Activated CD4-positive, alpha-beta T cell treated with anti-CD3 and anti-CD28 coated beads for 36 hours (primary cell): Measurements from ENCODE around the gene SMIM3. TPM values are rescaled to one million over a fixed set of nuclear protein-coding genes. Genes with fewer than 3 reads are reported as not detected.

Experiments used
- ATAC-seq: fragments of 200-7000 bp; cut with Tn5 transposase; one replicate; pipeline ENCODE4 v1.10.0; 2021; ENCODE audit warnings: mild to moderate bottlenecking, moderate library complexity
- CTCF ChIA-PET: fragments of 350-600 bp; sonication (Branson Sonifier 250); formaldehyde crosslinking; loops from one replicate; lab custom pipeline; 2021; ENCODE audit warnings: antibody characterized with exemption; lab: Charles Lee
- POLR2A ChIA-PET: fragments of 350-600 bp; sonication (Branson Sonifier 250); formaldehyde crosslinking; loops from one replicate; lab custom pipeline; 2021; ENCODE audit warnings: antibody characterized with exemption, inconsistent platforms; lab: Charles Lee
- DNase-seq: peaks from one replicate; pipeline ENCODE4 v3.0.0-alpha.2; 2020
- H3K27ac Mint-ChIP-seq: one replicate; pipeline ENCODE4 v1.8.0; 2021; ENCODE audit warnings: mixed read lengths
- H3K27me3 Mint-ChIP-seq: one replicate; pipeline ENCODE4 v1.8.0; 2021; ENCODE audit warnings: mixed read lengths
- H3K36me3 Mint-ChIP-seq: one replicate; pipeline ENCODE4 v1.8.0; 2021; ENCODE audit warnings: low read depth, mixed read lengths
- H3K4me1 Mint-ChIP-seq: one replicate; pipeline ENCODE4 v1.8.0; 2021; ENCODE audit warnings: mixed read lengths
- H3K4me3 Mint-ChIP-seq: one replicate; pipeline ENCODE4 v1.8.0; 2021; ENCODE audit warnings: mild to moderate bottlenecking, moderate library complexity, mixed read lengths
- H3K9me3 Mint-ChIP-seq: one replicate; pipeline ENCODE4 v1.8.0; 2021; ENCODE audit warnings: low read depth, mixed read lengths
- intact Hi-C, 2 experiments: fragments of 100-400 bp; cut with DNase I in 1 of 2; cut with micrococcal nuclease in 1 of 2; formaldehyde crosslinking; loops; one replicate each; pipeline versions ENCODE4 v1.14.2 to v1.15.1; 2022 to 2024; cut with DNase I, micrococcal nuclease
- total RNA-seq, 2 experiments: library from RNA; stranded (reverse); gene quantifications; one replicate each; pipeline ENCODE4 v1.2.3, GENCODE V29; 2021

SMIM3 gene
- total RNA-seq, 2 experiments from 2014 or later: 16.8 to 16.9 TPM

GRCh38 chr5:150780816-150781221 lies 2.3 kb downstream of the SMIM3 start:
- ChIA-PET POLR2A (no interaction called here), CTCF (interaction anchor here (0.6 to 7.0 kb wide), 11 partner anchors 10 to 334 kb away, joined by 3 to 44 read pairs (median 4); partner anchors contain the start of genes IRGM and RBM22)
- Mint-ChIP-seq H3K4me3 (peak overlapping the region; percentile 99), H3K9me3 (peaks cover 2% of the 10 kb centered on the region), H3K4me1 (peaks cover 65% of the 10 kb centered on the region), H3K27ac (peak overlapping the region; percentile 90), H3K36me3 (peaks cover 25% of the 10 kb centered on the region), H3K27me3 (no peaks in the 10 kb centered on the region)
- intact Hi-C loops: loop anchor here in 1 of 2 experiments (5.0 to 10.0 kb wide), 3 partner anchors 66 to 334 kb away; partner anchors contain the start of genes IRGM, RPS14 and TNIP1
- DNase-seq (peak; percentile 32), ATAC-seq (no peak)

GRCh38 chr5:150781706-150782614 lies 3.4 kb downstream of the SMIM3 start:
- POLR2A ChIA-PET: interaction anchor here (0.7 kb wide), 1 partner anchor 41 kb away, joined by 4 read pairs; no protein-coding TSS in a partner anchor
- ATAC-seq: no peak
- CTCF ChIA-PET: interaction anchor here (0.6 to 7.0 kb wide), 14 partner anchors 8 to 357 kb away, joined by 3 to 44 read pairs (median 4); partner anchors contain the start of genes DCTN4, IRGM and RBM22
- Mint-ChIP-seq H3K36me3 (peaks cover 34% of the 10 kb centered on the region), H3K4me3 (no peak overlapping the region), H3K4me1 (peaks cover 71% of the 10 kb centered on the region), H3K9me3 (peaks cover 4% of the 10 kb centered on the region), H3K27ac (peak overlapping the region; percentile 90), H3K27me3 (no peaks in the 10 kb centered on the region)
- no peak for DNase-seq
- intact Hi-C loops: loop anchor here (2.0 to 10.0 kb wide), 5 partner anchors 65 to 335 kb away; partner anchors contain the start of genes IRGM (in 2 of the 2), TNIP1 (in 2 of the 2) and RPS14 (in 1 of the 2)

- Mint-ChIP-seq H3K4me1 (peaks cover 75% of the 10 kb centered on the region), H3K9me3 (peaks cover 4% of the 10 kb centered on the region), H3K27me3 (no peaks in the 10 kb centered on the region), H3K27ac (peak overlapping the region; percentile 90), H3K4me3 (peak overlapping the region; percentile 58), H3K36me3 (peaks cover 34% of the 10 kb centered on the region)
- ChIA-PET POLR2A (interaction anchor here (0.7 to 1.7 kb wide), 2 partner anchors 42 to 64 kb away, joined by 4 to 8 read pairs; partner anchors contain the start of gene IRGM), CTCF (interaction anchor here (0.6 to 7.0 kb wide), 13 partner anchors 9 to 357 kb away, joined by 3 to 44 read pairs (median 3); partner anchors contain the start of genes DCTN4, IRGM and RBM22)
- no peak for ATAC-seq
- DNase-seq: no peak
- intact Hi-C loops: loop anchor here (1.0 to 10.0 kb wide), 6 partner anchors 25 to 336 kb away; partner anchors contain the start of genes IRGM (in 2 of the 2), TNIP1 (in 2 of the 2) and RPS14 (in 1 of the 2)
These were observed 4.3 kb downstream of the SMIM3 start for GRCh38 chr5:150782850-150783249.

- Mint-ChIP-seq H3K9me3 (peaks cover 4% of the 10 kb centered on the region), H3K4me3 (peak overlapping the region; percentile 58), H3K27me3 (no peaks in the 10 kb centered on the region), H3K4me1 (peaks cover 76% of the 10 kb centered on the region), H3K36me3 (peaks cover 34% of the 10 kb centered on the region), H3K27ac (peak overlapping the region; percentile 90)
- POLR2A ChIA-PET: interaction anchor here (0.6 to 1.7 kb wide), 5 partner anchors 25 to 418 kb away, joined by 3 to 11 read pairs (median 6); partner anchors contain the start of genes DCTN4, IRGM and RBM22
- intact Hi-C loops: loop anchor here (1.0 to 10.0 kb wide), 6 partner anchors 25 to 336 kb away; partner anchors contain the start of genes IRGM (in 2 of the 2), TNIP1 (in 2 of the 2) and RPS14 (in 1 of the 2)
- DNase-seq: peak; percentile 81
- ATAC-seq: peak; percentile 79
- CTCF ChIA-PET: interaction anchor here (0.5 to 7.0 kb wide), 18 partner anchors 9 to 342 kb away, joined by 3 to 44 read pairs (median 4); partner anchors contain the start of genes DCTN4, IRGM and RBM22
These were observed 4.9 kb downstream of the SMIM3 start for GRCh38 chr5:150783422-150783928.

- peaks cover 87% of the 10 kb centered on the region for H3K4me1 Mint-ChIP-seq
- POLR2A ChIA-PET: no interaction called here
- intact Hi-C loops: loop anchor here in 1 of 2 experiments (10.0 kb wide), 1 partner anchor 299 kb away; the partner anchor contains the start of gene TNIP1
These were observed 7.4 kb downstream of the SMIM3 start for GRCh38 chr5:150785950-150786349.

GRCh38 chr5:150786876-150787275 lies 8.3 kb downstream of the SMIM3 start:
- Mint-ChIP-seq H3K27ac (peak overlapping the region; percentile 45), H3K4me1 (peaks cover 83% of the 10 kb centered on the region), H3K4me3 (no peak overlapping the region), H3K36me3 (peaks cover 30% of the 10 kb centered on the region), H3K9me3 (peaks cover 4% of the 10 kb centered on the region), H3K27me3 (no peaks in the 10 kb centered on the region)
- ATAC-seq (no peak), DNase-seq (no peak)
- intact Hi-C loops: loop anchor here in 1 of 2 experiments (10.0 kb wide), 1 partner anchor 298 kb away; the partner anchor contains the start of gene TNIP1
- POLR2A ChIA-PET: no interaction called here
- CTCF ChIA-PET: interaction anchor here (0.7 to 1.9 kb wide), 10 partner anchors 8 to 368 kb away, joined by 3 to 11 read pairs (median 4); partner anchors contain the start of genes DCTN4, IRGM, RBM22 and SMIM3

More at GRCh38 chr5:150785950-150786349, 7.4 kb downstream of the SMIM3 start:
- ATAC-seq (no peak), DNase-seq (no peak)
- CTCF ChIA-PET: interaction anchor here (0.7 to 1.9 kb wide), 2 partner anchors 61 to 247 kb away, joined by 3 to 11 read pairs; partner anchors contain the start of gene IRGM
- Mint-ChIP-seq H3K27me3 (no peaks in the 10 kb centered on the region), H3K27ac (peak overlapping the region; percentile 85), H3K9me3 (peaks cover 4% of the 10 kb centered on the region), H3K36me3 (peaks cover 32% of the 10 kb centered on the region), H3K4me3 (no peak overlapping the region)

- intact Hi-C loops: loop anchor here in 1 of 2 experiments (10.0 kb wide), 1 partner anchor 297 kb away; the partner anchor contains the start of gene TNIP1
- peak overlapping the region; percentile 45 for H3K27ac Mint-ChIP-seq
- ChIA-PET POLR2A (no interaction called here), CTCF (interaction anchor here (0.7 to 1.9 kb wide), 8 partner anchors 9 to 367 kb away, joined by 3 to 11 read pairs (median 4); partner anchors contain the start of genes DCTN4, IRGM, RBM22 and SMIM3)
- peaks cover 4% of the 10 kb centered on the region for H3K9me3 Mint-ChIP-seq
- no peaks in the 10 kb centered on the region for H3K27me3 Mint-ChIP-seq
- no peak overlapping the region for H3K4me3 Mint-ChIP-seq
- H3K4me1 Mint-ChIP-seq: peaks cover 76% of the 10 kb centered on the region
- H3K36me3 Mint-ChIP-seq: peaks cover 24% of the 10 kb centered on the region
- ATAC-seq (no peak), DNase-seq (no peak)
These were observed 9.1 kb downstream of the SMIM3 start for GRCh38 chr5:150787656-150788055.

GRCh38 chr5:150788977-150789376 lies 10.4 kb downstream of the SMIM3 start:
- Mint-ChIP-seq H3K4me1 (peaks cover 74% of the 10 kb centered on the region), H3K9me3 (peaks cover 4% of the 10 kb centered on the region), H3K27ac (peak overlapping the region; percentile 88), H3K27me3 (no peaks in the 10 kb centered on the region), H3K4me3 (peak overlapping the region; percentile 28), H3K36me3 (peaks cover 27% of the 10 kb centered on the region)
- ATAC-seq (no peak), DNase-seq (no peak)
- intact Hi-C loops: loop anchor here in 1 of 2 experiments (10.0 kb wide), 1 partner anchor 296 kb away; the partner anchor contains the start of gene TNIP1
- ChIA-PET POLR2A (interaction anchor here (1.1 to 2.6 kb wide), 4 partner anchors 10 to 88 kb away, joined by 3 to 12 read pairs (median 8); partner anchors contain the start of genes DCTN4, IRGM, RBM22 and SMIM3), CTCF (interaction anchor here (0.7 to 4.7 kb wide), 6 partner anchors 11 to 88 kb away, joined by 3 to 36 read pairs (median 12); partner anchors contain the start of genes DCTN4, IRGM, RBM22 and SMIM3)

- intact Hi-C loops: loop anchor here in 1 of 2 experiments (10.0 kb wide), 1 partner anchor 295 kb away; the partner anchor contains the start of gene TNIP1
- peaks cover 24% of the 10 kb centered on the region for H3K36me3 Mint-ChIP-seq
- CTCF ChIA-PET: interaction anchor here (0.6 to 4.7 kb wide), 7 partner anchors 11 to 767 kb away, joined by 3 to 36 read pairs (median 8); partner anchors contain the start of genes DCTN4, IRGM, RBM22 and SMIM3
These were observed 10.9 kb downstream of the SMIM3 start for GRCh38 chr5:150789450-150789849.

More at GRCh38 chr5:150789450-150789849, 10.9 kb downstream of the SMIM3 start:
- Mint-ChIP-seq H3K9me3 (peaks cover 4% of the 10 kb centered on the region), H3K27ac (peak overlapping the region; percentile 88), H3K27me3 (no peaks in the 10 kb centered on the region), H3K4me3 (peak overlapping the region; percentile 56), H3K4me1 (peaks cover 69% of the 10 kb centered on the region)
- POLR2A ChIA-PET: interaction anchor here (1.1 to 2.6 kb wide), 4 partner anchors 11 to 88 kb away, joined by 3 to 12 read pairs (median 8); partner anchors contain the start of genes DCTN4, IRGM, RBM22 and SMIM3
- DNase-seq (no peak), ATAC-seq (no peak)
